GM23338 (cell line): ENCODE results near the gene HTR7.

ENCODE experiments used
- CREB1 ChIP-seq: fragments of 250-450 bp; sonication (Bioruptor Pico); IDR thresholded peaks from 2 replicates; pipeline ENCODE4 v1.5.0; 2020; ENCODE audit warnings: low read depth, mild to moderate bottlenecking, moderate library complexity
- CTCF ChIP-seq, 2 experiments: fragments of 200-600 bp in 1 of 2; sonication (generic) in 1 of 2; conservative IDR thresholded peaks; 2 replicates each; pipeline versions ENCODE4 v1.5.1 to v1.6.1; 2016 to 2017; ENCODE audit warnings: antibody characterized with exemption in 2 of 2, low read depth in 2 of 2, mild to moderate bottlenecking in 2 of 2, moderate library complexity in 1 of 2
- EZH2 ChIP-seq: fragments of 200-600 bp; sonication (generic); IDR thresholded peaks from one replicate; pipeline ENCODE4 v1.8.0; 2017; ENCODE audit warnings: antibody characterized with exemption, mild to moderate bottlenecking, low read depth; ENCODE audit not compliant: unreplicated experiment
- EZH2phosphoT487 ChIP-seq: fragments of 200-600 bp; sonication (generic); IDR thresholded peaks from one replicate; pipeline ENCODE4 v1.8.1; 2018; ENCODE audit warnings: antibody characterized with exemption; ENCODE audit not compliant: unreplicated experiment
- POLR2AphosphoS5 ChIP-seq: IDR thresholded peaks from 2 replicates; pipeline ENCODE4 v1.6.1; 2016; ENCODE audit warnings: antibody characterized with exemption, low read depth
- REST ChIP-seq: IDR thresholded peaks from one replicate; pipeline ENCODE4 v1.6.1; 2018; ENCODE audit warnings: antibody characterized with exemption; ENCODE audit not compliant: unreplicated experiment
- ZNF331 ChIP-seq: fragments of 250-450 bp; sonication (Bioruptor Pico); IDR thresholded peaks from 2 replicates; pipeline ENCODE4 v1.5.0; 2020; ENCODE audit warnings: low read depth, mild to moderate bottlenecking, moderate library complexity

GRCh38 chr10:90858461-90858968 lies 676 bp upstream of the HTR7 start:
- TF ChIP-seq CTCF (conservative IDR thresholded peaks at IDR 0.05; ENCODE audit: low read depth in 2 of 2) (no peak), EZH2 (no peak), CREB1 (no peak), ZNF331 (no peak), POLR2AphosphoS5 (no peak), EZH2phosphoT487 (no peak), REST (no peak)
